GM12878 (cell line): ENCODE measurements around the gene ZBTB32. TPM values are rescaled to one million over a fixed set of nuclear protein-coding genes. Genes with fewer than 3 reads are reported as not detected.

Experiments
- ATAC-seq: fragments of 200-7000 bp; cut with Tn5 transposase; 3 replicates; pipeline ENCODE4 v1.9.1; 2020; ENCODE audit warnings: mild to moderate bottlenecking, moderate library complexity
- BruUV-seq: library from RNA; stranded (reverse); fragments of 400-500 nt; replicated peaks from 2 replicates; lab custom pipeline; 2021; lab: Mats Ljungman, UMichigan
- CTCF ChIA-PET: fragments of 300-600 bp; sonication (Branson Sonifier 250); formaldehyde crosslinking; extraction: SDS; loops from one replicate; lab custom pipeline; 2021; ENCODE audit warnings: inconsistent platforms; lab: Yijun Ruan, JAX
- POLR2A ChIA-PET: fragments of 350-600 bp; formaldehyde crosslinking; extraction: SDS; loops from one replicate; lab custom pipeline; 2021; ENCODE audit warnings: inconsistent platforms; lab: Charles Lee
- RAD21 ChIA-PET: fragments of 300-600 bp; sonication (Branson Sonifier 250); formaldehyde crosslinking; loops from one replicate; lab custom pipeline; 2023; ENCODE audit warnings: antibody characterized with exemption; ENCODE audit not compliant: unreplicated experiment; lab: Charles Lee
- SMC1A ChIA-PET: fragments of 300-600 bp; sonication (Branson Sonifier 250); formaldehyde crosslinking; loops from one replicate; lab custom pipeline; 2023; ENCODE audit not compliant: unreplicated experiment, uncharacterized antibody; lab: Charles Lee
- DNase-seq: peaks from one replicate; pipeline ENCODE4 v3.0.0-alpha.2; 2011; ENCODE audit warnings: low read depth, low spot score
- FAIRE-seq: peaks from 3 replicates; lab custom pipeline; 2011; peaks lifted over from hg19 to GRCh38; lab: Jason Lieb, UNC
- H2AFZ ChIP-seq: 2 replicates; pipeline ENCODE4 v1.6.0; 2011; ENCODE audit warnings: low read depth, low read length, control low read depth; ENCODE audit not compliant: control insufficient read depth
- H3K27ac ChIP-seq: 2 replicates; pipeline ENCODE4 v1.5.1; 2011; ENCODE audit warnings: control low read depth; ENCODE audit not compliant: control insufficient read depth, insufficient read depth
- H3K27me3 ChIP-seq, 2 experiments: replicated peaks in 1 of 2; 2 replicates each; pipeline versions ENCODE4 v1.6.0 to v1.6.1; 2011; ENCODE audit warnings: low read length in 1 of 2; ENCODE audit not compliant: control insufficient read depth in 2 of 2, insufficient read depth in 2 of 2
- H3K36me3 ChIP-seq, 2 experiments: 2 replicates each; pipeline ENCODE4 v1.5.1; 2011; ENCODE audit warnings: low read length in 1 of 2; ENCODE audit not compliant: control insufficient read depth in 2 of 2, insufficient read depth in 2 of 2
- H3K4me1 ChIP-seq: 2 replicates; pipeline ENCODE4 v1.6.1; 2011; ENCODE audit warnings: mild to moderate bottlenecking, low read length, moderate library complexity, mixed read lengths; ENCODE audit not compliant: control insufficient read depth, insufficient read depth
- H3K4me2 ChIP-seq: 2 replicates; pipeline ENCODE4 v1.6.0; 2011; ENCODE audit warnings: control low read depth; ENCODE audit not compliant: control insufficient read depth, insufficient read depth
- H3K4me3 ChIP-seq: fragments of 200-600 bp; sonication (generic); 2 replicates; pipeline ENCODE4 v1.5.1; 2016
- H3K79me2 ChIP-seq: 2 replicates; pipeline ENCODE4 v1.6.0; 2011; ENCODE audit warnings: low read length; ENCODE audit not compliant: control insufficient read depth, insufficient read depth
- H3K9ac ChIP-seq: 2 replicates; pipeline ENCODE4 v1.8.0; 2011; ENCODE audit warnings: low read length, control low read depth, mixed read lengths; ENCODE audit not compliant: control insufficient read depth, insufficient read depth
- H3K9me3 ChIP-seq: replicated peaks from 3 replicates; pipeline ENCODE4 v1.5.1; 2011; ENCODE audit warnings: mild to moderate bottlenecking, low read length; ENCODE audit not compliant: control insufficient read depth, insufficient read depth
- H4K20me1 ChIP-seq: 2 replicates; pipeline ENCODE4 v1.6.0; 2011; ENCODE audit not compliant: control insufficient read depth, insufficient read depth
- CHD1 ChIP-seq: IDR thresholded peaks from 2 replicates; pipeline ENCODE4 v1.6.1; 2012; ENCODE audit warnings: low read depth, low read length, improper control_type of control experiment
- CREM ChIP-seq: IDR thresholded peaks from 2 replicates; pipeline ENCODE4 v1.6.1; 2014; ENCODE audit warnings: antibody characterized with exemption, low read depth
- GATAD2B ChIP-seq: fragments of 450-650 bp; conservative IDR thresholded peaks from 2 replicates; pipeline ENCODE4 v1.6.1; 2017; ENCODE audit warnings: low read depth, mild to moderate bottlenecking, moderate library complexity
- JUND ChIP-seq: IDR thresholded peaks from 2 replicates; pipeline ENCODE4 v1.6.1; 2012; ENCODE audit warnings: low read depth, mild to moderate bottlenecking, low read length, improper control_type of control experiment, moderate library complexity
- MXI1 ChIP-seq: fragments of 150-350 bp; IDR thresholded peaks from 2 replicates; pipeline ENCODE4 v1.6.1; 2011; ENCODE audit warnings: low read depth, mild to moderate bottlenecking, inconsistent platforms, low read length, improper control_type of control experiment
- PML ChIP-seq: IDR thresholded peaks from 2 replicates; pipeline ENCODE4 v1.6.1; 2012; ENCODE audit warnings: low read length, inconsistent platforms
- POLR2AphosphoS2 ChIP-seq: IDR thresholded peaks from 2 replicates; pipeline ENCODE4 v1.6.1; 2011; ENCODE audit warnings: low read depth, mild to moderate bottlenecking, low read length, improper control_type of control experiment, moderate library complexity
- TCF7 ChIP-seq: IDR thresholded peaks from 2 replicates; pipeline ENCODE4 v1.6.1; 2014; ENCODE audit warnings: antibody characterized with exemption, borderline replicate concordance
- ZNF24 ChIP-seq: fragments of 450-650 bp; IDR thresholded peaks from 2 replicates; pipeline ENCODE4 v1.6.1; 2017; ENCODE audit warnings: antibody characterized with exemption, mild to moderate bottlenecking
- WGBS: methylation state at CpG from one replicate; pipeline ENCODE4 v1.1.6; 2016; ENCODE audit warnings: low lambda C conversion rate; ENCODE audit not compliant: insufficient replicate concordance, insufficient coverage; ENCODE audit errors: missing lambda C conversion rate; 5-methylcytosine and 5-hydroxymethylcytosine counted together
- in situ Hi-C: fragments of 300-500 bp; cut with MboI; formaldehyde crosslinking; loops from 9 replicates; pipeline ENCODE4 v1.14.3; 2018; ENCODE audit warnings: mixed read lengths
- intact Hi-C: fragments of 100-400 bp; cut with micrococcal nuclease; formaldehyde crosslinking; loops from one replicate; pipeline ENCODE4 v1.14.2; 2022; ENCODE audit not compliant: unreplicated experiment
- polyA plus RNA-seq, 11 experiments: library from polyadenylated mRNA; depleted of rRNA in 4 of 11; unstranded in 6 of 11; stranded (reverse) in 5 of 11; fragments of >200 nt; fragmentation: Nextera tagmentation in 4 of 11; fragmentation: Illumina TruSeq in 1 of 11; extraction: Ambion mirVana in 4 of 11; extraction: Trizol in 1 of 11; gene quantifications; 1 replicate in 1 of 11; 2 replicates in 10 of 11; pipeline versions ENCODE4 v1.2.1 to v1.2.3, GENCODE V29; 2011 to 2016; ENCODE audit warnings: inconsistent platforms in 2 of 11, missing spikeins in 2 of 11, low read depth in 1 of 11
- total RNA-seq, 4 experiments: library from RNA; depleted of rRNA in 3 of 4; stranded (reverse); fragments of >200 nt in 3 of 4; fragmentation: Illumina TruSeq in 1 of 4; extraction: Trizol in 1 of 4; gene quantifications; 2 replicates each; pipeline versions ENCODE4 v1.2.1 to v1.2.3, GENCODE V29; 2013 to 2021
- TF ChIP-seq, protein P1 (sequence below): fragments of 450-650 bp; IDR thresholded peaks from 2 replicates; pipeline ENCODE4 v1.6.1; 2016; ENCODE audit warnings: mild to moderate bottlenecking

The ZBTB32 gene
- total and polyA plus RNA-seq, 10 of the 15 experiments (the other 5 are each of a cell fraction or from before 2014, with no cell fraction given) = 1.0 to 46.7 (median 16.0) TPM

DNA sequence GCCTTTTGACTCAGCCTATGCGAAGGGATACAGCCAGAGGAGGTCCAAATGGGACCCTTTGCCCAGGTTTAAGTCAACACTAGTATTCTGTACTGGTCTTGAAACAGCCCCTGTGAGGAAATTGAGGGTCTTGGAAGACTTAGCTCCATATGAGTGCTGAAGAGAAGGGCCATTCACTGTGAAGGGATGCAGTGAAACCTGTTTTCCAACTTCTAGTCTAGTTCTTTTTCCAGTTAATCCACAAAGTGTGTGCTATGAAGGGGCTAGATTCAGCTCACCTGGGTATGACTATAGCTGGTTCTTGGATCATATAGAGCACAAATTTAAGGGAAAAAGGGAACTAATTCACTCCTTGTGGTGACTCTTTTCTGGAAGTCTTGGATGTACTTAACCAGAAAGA is 4.0 kb downstream of the ZBTB32 start:
- no peaks in the 10 kb centered on the region for H3K27me3 ChIP-seq
- intact Hi-C loops = no loop called here
- RAD21 ChIA-PET = interaction anchor here (1.4 kb wide), 1 partner anchor 11 kb away, joined by 5 read pairs; no protein-coding TSS in a partner anchor
- SMC1A ChIA-PET = interaction anchor here (1.0 to 2.5 kb wide), 3 partner anchors 8 to 13 kb away, joined by 3 to 13 read pairs (median 4); no protein-coding TSS in a partner anchor
- no peak overlapping the region for H3K27ac ChIP-seq
- no peak overlapping the region for H3K9ac ChIP-seq
- BruUV-seq = no TSS peak
- DNase-seq (no peak), ATAC-seq (no peak), FAIRE-seq (no peak)
- H4K20me1 ChIP-seq = no peaks in the 10 kb centered on the region
- H3K9me3 ChIP-seq = no peaks in the 10 kb centered on the region
- no peak overlapping the region for H3K4me3 ChIP-seq
- POLR2A ChIA-PET = interaction anchor here (0.6 to 12.1 kb wide), 4 partner anchors 9 to 192 kb away, joined by 4 to 516 read pairs (median 5); partner anchors contain the start of genes PSENEN, U2AF1L4 and ZBTB32
- CTCF ChIA-PET = interaction anchor here (0.8 to 1.5 kb wide), 2 partner anchors 9 to 11 kb away, joined by 3 to 4 read pairs; no protein-coding TSS in a partner anchor
- H2AFZ ChIP-seq = no peak overlapping the region
- peaks cover 28% of the 10 kb centered on the region for H3K4me1 ChIP-seq
- in situ Hi-C loops = no loop called here
- peaks cover 12% of the 10 kb centered on the region for H3K79me2 ChIP-seq
- 100% methylated on average over 1 of the region's 1 CpG for WGBS
- TF ChIP-seq PML (no peak), ZNF24 (no peak)
- H3K36me3 ChIP-seq = no peaks in the 10 kb centered on the region
- H3K4me2 ChIP-seq = no peak overlapping the region

DNA sequence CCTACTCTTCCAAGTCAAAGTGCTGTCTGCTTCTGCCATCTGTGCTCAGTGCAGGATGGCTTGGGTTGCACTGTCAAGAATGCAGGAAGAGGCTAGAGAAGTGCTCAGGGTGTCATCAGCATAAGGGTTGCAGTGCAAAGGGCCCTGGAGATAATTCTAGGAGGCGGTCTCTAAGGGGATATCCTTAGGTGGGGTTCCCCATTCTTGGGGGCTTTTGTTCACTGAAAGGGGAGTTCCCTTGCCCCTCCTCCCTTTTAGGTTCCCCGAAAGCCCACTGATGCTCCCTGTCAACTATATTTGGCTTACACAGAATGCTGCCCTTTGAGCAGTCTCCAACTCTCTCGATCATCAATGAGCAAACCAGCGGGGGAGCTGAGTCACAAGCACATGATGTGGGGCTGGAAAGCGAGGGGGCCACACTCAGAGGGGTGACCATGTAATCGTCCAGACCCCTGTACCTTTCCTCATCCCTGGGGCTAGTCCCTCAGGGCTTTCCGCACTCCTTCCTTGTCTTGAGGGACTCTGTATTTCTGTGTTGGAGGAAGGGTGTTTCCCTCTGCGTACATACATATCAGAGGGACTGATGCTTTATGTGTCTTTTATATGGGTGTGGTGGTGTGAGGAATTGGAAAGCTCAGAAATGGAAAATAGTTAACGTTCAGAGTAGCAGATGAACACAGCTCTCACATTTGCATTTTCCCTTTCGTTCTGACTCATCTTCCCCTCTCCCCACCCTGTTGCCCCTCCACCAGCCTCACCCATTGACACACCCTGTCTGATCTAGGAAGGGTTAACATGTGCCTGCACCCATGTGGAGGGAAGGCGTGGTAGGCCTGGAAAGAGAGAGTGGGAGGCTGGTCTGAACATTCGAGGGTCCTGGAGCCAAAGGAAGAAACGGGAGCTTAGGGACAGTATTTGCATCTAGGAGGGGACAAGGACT is 6.7 kb downstream of the ZBTB32 start:
- Histone ChIP-seq H3K9me3 (no peaks in the 10 kb centered on the region), H2AFZ (peak overlapping the region; percentile 34), H3K36me3 (no peaks in the 10 kb centered on the region; a peak in 1 of 4 replicates), H3K79me2 (peaks cover 39% of the 10 kb centered on the region), H3K4me2 (peak overlapping the region; percentile 96), H3K4me3 (peak overlapping the region; percentile 43), H3K4me1 (peaks cover 43% of the 10 kb centered on the region), H3K27ac (peak overlapping the region; percentile 95), H3K27me3 (no peaks in the 10 kb centered on the region), H4K20me1 (no peaks in the 10 kb centered on the region), H3K9ac (peak overlapping the region; percentile 81)
- FAIRE-seq = peak; percentile 91
- POLR2A ChIA-PET = interaction anchor here (0.8 to 12.1 kb wide), 9 partner anchors 12 to 429 kb away, joined by 3 to 516 read pairs (median 5); partner anchors contain the start of genes CAPNS1, IGFLR1, LIN37 and PSENEN
- in situ Hi-C loops (no loop called here), intact Hi-C loops (loop anchor here (1.0 to 5.0 kb wide), 2 partner anchors 9 to 191 kb away; partner anchors contain the start of genes HCST and NFKBID)
- SMC1A ChIA-PET = interaction anchor here (0.6 to 6.3 kb wide), 3 partner anchors 13 to 219 kb away, joined by 3 to 375 read pairs (median 4); partner anchors contain the start of gene ZBTB32
- RAD21 ChIA-PET = interaction anchor here (0.7 to 6.3 kb wide), 7 partner anchors 12 to 220 kb away, joined by 3 to 430 read pairs (median 4); partner anchors contain the start of genes LIN37 and ZBTB32
- WGBS = 2% methylated on average over 13 of the region's 13 CpGs
- peak; percentile 56 for ATAC-seq
- DNase-seq = peak; percentile 94
- no TSS peak for BruUV-seq
- CTCF ChIA-PET = interaction anchor here (0.7 to 7.3 kb wide), 3 partner anchors 9 to 30 kb away, joined by 3 to 271 read pairs (median 77); no protein-coding TSS in a partner anchor
- no peak for TF ChIP-seq TCF7
- peak; percentile 84 for TF ChIP-seq MXI1
- peak; percentile 49; the same call in 1 of the 2 replicates for TF ChIP-seq GATAD2B
- TF ChIP-seq, protein P1, sequence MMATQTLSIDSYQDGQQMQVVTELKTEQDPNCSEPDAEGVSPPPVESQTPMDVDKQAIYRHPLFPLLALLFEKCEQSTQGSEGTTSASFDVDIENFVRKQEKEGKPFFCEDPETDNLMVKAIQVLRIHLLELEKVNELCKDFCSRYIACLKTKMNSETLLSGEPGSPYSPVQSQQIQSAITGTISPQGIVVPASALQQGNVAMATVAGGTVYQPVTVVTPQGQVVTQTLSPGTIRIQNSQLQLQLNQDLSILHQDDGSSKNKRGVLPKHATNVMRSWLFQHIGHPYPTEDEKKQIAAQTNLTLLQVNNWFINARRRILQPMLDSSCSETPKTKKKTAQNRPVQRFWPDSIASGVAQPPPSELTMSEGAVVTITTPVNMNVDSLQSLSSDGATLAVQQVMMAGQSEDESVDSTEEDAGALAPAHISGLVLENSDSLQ = no peak
- TF ChIP-seq JUND = peak; percentile 98
- no peak for TF ChIP-seq CHD1
- TF ChIP-seq CREM = peak; percentile 63; the same call in 1 of the 2 replicates
- TF ChIP-seq ZNF24 = no peak
- no peak for TF ChIP-seq POLR2AphosphoS2
